Astrocyte (in vitro differentiated cells and primary cell): ENCODE results near the gene ERBB2.
"Not testable (repeated sequence)": the region's sequence is repeated elsewhere in the genome, so short reads cannot be mapped to it uniquely, and the experiment has no call there.

ENCODE experiments used
- CTCF ChIP-seq: IDR thresholded peaks from 2 replicates; pipeline ENCODE4 v1.5.1; 2011; ENCODE audit warnings: low read depth, mild to moderate bottlenecking, inconsistent platforms, low read length, moderate library complexity; ENCODE audit not compliant: insufficient read depth
- EZH2 ChIP-seq: IDR thresholded peaks from 2 replicates; pipeline ENCODE4 v1.6.1; 2012; ENCODE audit warnings: mild to moderate bottlenecking, low read length, inconsistent platforms; ENCODE audit not compliant: insufficient read depth

DNA sequence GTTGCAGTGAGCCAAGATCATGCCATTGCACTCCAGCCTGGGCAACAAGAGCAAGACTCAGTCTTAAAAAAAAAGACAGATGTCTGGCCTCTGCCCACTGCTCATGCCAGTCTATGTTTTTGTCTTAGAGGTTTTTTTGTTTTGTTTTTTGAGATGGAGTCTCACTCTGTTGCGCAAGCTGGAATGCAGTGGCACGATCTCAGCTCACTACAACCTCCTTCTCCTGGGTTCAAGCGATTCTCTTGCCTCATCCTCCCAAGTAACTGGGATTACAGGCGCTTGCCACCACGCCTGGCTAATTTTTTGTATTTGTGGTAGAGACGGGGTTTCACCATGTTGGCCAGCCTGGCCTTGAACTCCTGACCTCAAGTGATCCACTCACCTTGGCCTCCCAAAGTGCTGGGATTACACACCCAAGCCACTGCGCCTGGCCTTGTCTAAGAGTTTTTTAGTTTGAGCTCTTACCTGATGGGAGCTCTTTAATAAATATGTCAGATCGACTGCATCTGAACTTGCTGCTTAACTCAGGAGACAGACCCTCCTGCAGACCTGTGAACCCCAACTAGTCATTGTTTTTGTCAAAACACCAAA is 48.7 kb downstream of the ERBB2 start:
- not testable (repeated sequence) for TF ChIP-seq CTCF, EZH2
